Activated CD8-positive, alpha-beta memory T cell treated with anti-CD3 and anti-CD28 coated beads, Interleukin-2, amount 10 ng/mL, durations not matched to agents 7 days and 5 days (primary cell): Measurements from ENCODE around the gene HECTD4. TPM values are rescaled to one million over a fixed set of nuclear protein-coding genes. Genes with fewer than 3 reads are reported as not detected.
"Not testable (repeated sequence)": the region's sequence is repeated elsewhere in the genome, so short reads cannot be mapped to it uniquely, and the experiment has no call there.

ENCODE experiments used
- ATAC-seq: fragments of 150-1000 bp; cut with Tn5 transposase; one replicate; pipeline ENCODE4 v1.10.0; 2021; ENCODE audit warnings: moderate library complexity
- CTCF ChIA-PET: fragments of 350-600 bp; sonication (Branson Sonifier 250); formaldehyde crosslinking; loops from one replicate; lab custom pipeline; 2021; ENCODE audit warnings: antibody characterized with exemption; lab: Charles Lee
- DNase-seq: peaks from one replicate; pipeline ENCODE4 v3.0.0-alpha.2; 2020
- H3K27ac Mint-ChIP-seq: one replicate; pipeline ENCODE4 v1.8.0; 2021; ENCODE audit warnings: mild to moderate bottlenecking, mixed read lengths
- H3K27me3 Mint-ChIP-seq: one replicate; pipeline ENCODE4 v1.8.0; 2021; ENCODE audit warnings: mixed read lengths
- H3K36me3 Mint-ChIP-seq: one replicate; pipeline ENCODE4 v1.8.0; 2021; ENCODE audit warnings: mild to moderate bottlenecking, mixed read lengths
- H3K4me1 Mint-ChIP-seq: one replicate; pipeline ENCODE4 v1.8.0; 2021; ENCODE audit warnings: mixed read lengths
- H3K4me3 Mint-ChIP-seq: one replicate; pipeline ENCODE4 v1.8.0; 2021; ENCODE audit warnings: mild to moderate bottlenecking, moderate library complexity, mixed read lengths
- H3K9me3 Mint-ChIP-seq: one replicate; pipeline ENCODE4 v1.8.0; 2022; ENCODE audit warnings: low read depth, mixed read lengths
- total RNA-seq, 2 experiments: library from RNA; stranded (reverse); gene quantifications; one replicate each; pipeline ENCODE4 v1.2.3, GENCODE V29; 2021

HECTD4 gene
- total RNA-seq, 2 experiments from 2014 or later = 49.3 to 55.4 TPM

DNA sequence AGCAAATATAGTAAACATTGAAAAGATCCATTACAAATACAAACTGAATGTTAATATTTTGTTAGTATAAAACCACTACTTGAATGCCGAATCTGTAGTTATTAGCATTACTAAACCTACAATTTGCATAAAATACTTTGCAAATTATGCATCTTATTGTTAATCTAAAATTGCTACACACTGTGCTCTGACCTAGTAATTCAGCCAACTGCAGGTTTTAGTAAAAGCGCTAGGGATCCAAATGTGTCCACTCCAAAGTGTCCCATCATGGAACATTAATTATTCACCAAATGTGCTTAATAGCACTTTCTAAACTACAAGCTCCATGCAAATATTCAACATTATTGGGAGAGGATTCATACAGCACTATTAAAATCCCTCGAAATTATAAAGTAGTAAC is 14.3 kb downstream of the HECTD4 start:
- H3K36me3 Mint-ChIP-seq = peaks cover 2% of the 10 kb centered on the region
- CTCF ChIA-PET = no interaction called here
- DNase-seq (no peak), ATAC-seq (no peak)
- no peak overlapping the region for H3K4me3 Mint-ChIP-seq
- peaks cover 3% of the 10 kb centered on the region for H3K4me1 Mint-ChIP-seq
- H3K27ac Mint-ChIP-seq = no peak overlapping the region
- H3K9me3 Mint-ChIP-seq = no peaks in the 10 kb centered on the region
- no peaks in the 10 kb centered on the region for H3K27me3 Mint-ChIP-seq

- Mint-ChIP-seq H3K36me3 (peaks cover 2% of the 10 kb centered on the region), H3K27ac (no peak overlapping the region), H3K27me3 (no peaks in the 10 kb centered on the region), H3K4me1 (no peaks in the 10 kb centered on the region), H3K9me3 (no peaks in the 10 kb centered on the region), H3K4me3 (no peak overlapping the region)
- CTCF ChIA-PET = no interaction called here
- DNase-seq = no peak
- no peak for ATAC-seq
These were observed 19.9 kb downstream of the HECTD4 start for GRCh38 chr12:112362310-112362709.

DNA sequence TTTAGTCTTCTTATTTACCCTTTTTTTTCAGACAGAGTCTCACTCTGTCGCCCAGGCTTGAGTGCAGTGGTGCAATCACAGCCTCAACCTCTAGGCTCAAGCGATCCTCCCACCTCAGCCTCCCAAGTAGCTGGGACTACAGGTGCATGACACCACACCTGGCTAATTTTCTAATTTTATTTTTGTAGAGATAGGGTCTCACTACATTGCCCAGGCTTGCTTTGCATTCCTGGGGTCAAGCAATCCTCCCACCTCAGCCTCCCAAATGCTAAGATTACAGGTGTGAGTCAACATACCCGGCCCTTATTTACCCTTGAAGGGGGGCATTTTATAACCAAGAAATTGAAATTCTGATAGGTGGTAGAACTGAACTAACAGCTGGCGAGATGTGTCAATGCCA is 21.0 kb downstream of the HECTD4 start:
- Mint-ChIP-seq H3K27me3 (no peaks in the 10 kb centered on the region), H3K27ac (no peak overlapping the region), H3K36me3 (no peaks in the 10 kb centered on the region), H3K4me1 (no peaks in the 10 kb centered on the region), H3K9me3 (no peaks in the 10 kb centered on the region), H3K4me3 (no peak overlapping the region)
- ATAC-seq (no peak), DNase-seq (no peak)
- CTCF ChIA-PET = no interaction called here

- Mint-ChIP-seq H3K27me3 (no peaks in the 10 kb centered on the region), H3K9me3 (no peaks in the 10 kb centered on the region), H3K36me3 (no peaks in the 10 kb centered on the region), H3K4me3 (no peak overlapping the region), H3K27ac (no peak overlapping the region), H3K4me1 (peaks cover 2% of the 10 kb centered on the region)
- DNase-seq (no peak), ATAC-seq (no peak)
- CTCF ChIA-PET = no interaction called here
These were observed 22.9 kb downstream of the HECTD4 start for GRCh38 chr12:112359290-112359689.

- Mint-ChIP-seq H3K27ac (no peak overlapping the region), H3K36me3 (no peaks in the 10 kb centered on the region), H3K27me3 (no peaks in the 10 kb centered on the region), H3K9me3 (no peaks in the 10 kb centered on the region), H3K4me3 (no peak overlapping the region), H3K4me1 (peaks cover 9% of the 10 kb centered on the region)
- CTCF ChIA-PET = no interaction called here
- no peak for ATAC-seq
- DNase-seq = no peak
These were observed 25.0 kb downstream of the HECTD4 start for GRCh38 chr12:112357214-112357613.

- Mint-ChIP-seq H3K27ac (no peak overlapping the region), H3K9me3 (no peaks in the 10 kb centered on the region), H3K4me3 (no peak overlapping the region), H3K4me1 (peaks cover 14% of the 10 kb centered on the region), H3K27me3 (no peaks in the 10 kb centered on the region), H3K36me3 (no peaks in the 10 kb centered on the region)
- CTCF ChIA-PET = interaction anchor here (0.7 kb wide), 1 partner anchor 13 kb away, joined by 3 read pairs; no protein-coding TSS in a partner anchor
- no peak for DNase-seq
- no peak for ATAC-seq
These were observed 27.8 kb downstream of the HECTD4 start for GRCh38 chr12:112354399-112354798.

- DNase-seq (no peak), ATAC-seq (no peak)
- no peak overlapping the region for H3K27ac Mint-ChIP-seq
- H3K27me3 Mint-ChIP-seq = no peaks in the 10 kb centered on the region
- no peaks in the 10 kb centered on the region for H3K36me3 Mint-ChIP-seq
- peaks cover 14% of the 10 kb centered on the region for H3K4me1 Mint-ChIP-seq
- H3K9me3 Mint-ChIP-seq = no peaks in the 10 kb centered on the region
- CTCF ChIA-PET = no interaction called here
- H3K4me3 Mint-ChIP-seq = no peak overlapping the region
These were observed 28.8 kb downstream of the HECTD4 start for GRCh38 chr12:112353393-112353792.

- Mint-ChIP-seq H3K4me1 (peaks cover 15% of the 10 kb centered on the region), H3K4me3 (no peak overlapping the region), H3K27me3 (no peaks in the 10 kb centered on the region), H3K9me3 (no peaks in the 10 kb centered on the region), H3K36me3 (no peaks in the 10 kb centered on the region), H3K27ac (no peak overlapping the region)
- no peak for ATAC-seq
- DNase-seq = no peak
- CTCF ChIA-PET = no interaction called here
These were observed 29.3 kb downstream of the HECTD4 start for GRCh38 chr12:112352921-112353320.

GRCh38 chr12:112350593-112351592 is 31.3 kb downstream of the HECTD4 start:
- CTCF ChIA-PET = no interaction called here
- Mint-ChIP-seq H3K36me3 (no peaks in the 10 kb centered on the region), H3K9me3 (no peaks in the 10 kb centered on the region), H3K4me3 (no peak overlapping the region), H3K4me1 (peaks cover 23% of the 10 kb centered on the region), H3K27ac (no peak overlapping the region), H3K27me3 (no peaks in the 10 kb centered on the region)
- ATAC-seq (no peak), DNase-seq (no peak)

DNA sequence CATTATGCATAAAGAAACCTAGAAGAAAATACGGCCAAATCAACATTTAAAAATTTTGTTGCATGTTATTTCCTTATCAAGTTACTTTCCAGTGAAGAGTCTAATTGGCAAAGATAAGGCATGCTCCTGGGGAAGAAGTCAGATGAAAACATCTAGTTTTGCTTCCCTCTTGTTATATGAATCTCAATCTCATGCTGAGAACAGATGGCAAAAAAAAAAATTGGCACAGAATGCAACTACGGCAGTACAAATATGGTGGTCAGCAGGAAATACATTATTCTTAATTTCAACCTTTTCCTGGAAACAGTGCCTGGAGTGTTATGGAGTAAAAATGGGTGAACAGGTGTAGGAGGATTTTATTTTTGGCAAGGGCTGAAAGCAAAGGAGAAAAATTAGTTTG is 32.8 kb downstream of the HECTD4 start:
- H3K36me3 Mint-ChIP-seq = no peaks in the 10 kb centered on the region
- CTCF ChIA-PET = no interaction called here

DNA sequence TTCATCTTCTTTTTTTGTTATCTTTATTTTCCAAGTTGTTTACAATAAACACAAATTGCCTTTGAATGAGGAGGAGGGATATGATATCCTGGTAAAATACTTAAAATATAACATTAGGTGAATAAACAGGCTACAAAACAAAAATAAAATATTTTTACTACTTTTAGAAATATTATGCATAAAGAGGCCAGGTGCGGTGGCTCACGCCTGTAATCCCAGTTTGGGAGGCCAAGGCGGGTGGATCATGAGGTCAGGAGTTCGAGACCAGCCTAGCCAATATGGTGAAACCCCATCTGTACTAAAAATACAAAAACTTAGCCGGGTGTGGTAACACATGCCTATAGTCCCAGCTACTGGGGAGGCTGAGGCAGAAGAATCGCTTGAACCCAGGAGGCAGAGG is 33.3 kb downstream of the HECTD4 start:
- DNase-seq, ATAC-seq, H3K27me3 Mint-ChIP-seq, CTCF ChIA-PET, H3K27ac Mint-ChIP-seq, H3K4me3 Mint-ChIP-seq, H3K36me3 Mint-ChIP-seq, H3K9me3 Mint-ChIP-seq: not testable (repeated sequence)
- H3K4me1 Mint-ChIP-seq = peaks cover 34% of the 10 kb centered on the region

More for the DNA sequence above, 32.8 kb downstream of the HECTD4 start:
- ATAC-seq (no peak), DNase-seq (no peak)
- Mint-ChIP-seq H3K27me3 (no peaks in the 10 kb centered on the region), H3K4me3 (no peak overlapping the region), H3K27ac (no peak overlapping the region), H3K4me1 (peaks cover 31% of the 10 kb centered on the region), H3K9me3 (no peaks in the 10 kb centered on the region)

DNA sequence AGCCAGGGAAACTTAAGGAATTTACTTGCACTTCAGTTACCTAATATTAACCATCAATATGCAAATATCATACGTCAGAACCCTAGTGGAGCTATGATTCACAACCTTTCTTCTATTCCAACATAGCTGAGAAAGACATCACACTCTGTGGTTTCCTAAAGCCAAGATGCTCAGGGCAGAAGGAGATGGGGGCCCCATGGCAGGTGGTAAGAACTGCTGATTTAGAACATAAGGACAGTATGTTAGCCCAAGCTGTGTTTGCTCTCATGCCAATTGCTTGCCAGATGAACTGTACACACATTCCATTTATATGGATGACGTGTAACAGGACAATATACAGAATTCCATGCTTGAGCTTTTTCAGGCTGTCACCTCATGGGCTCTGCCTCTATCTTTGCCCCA is 34.6 kb downstream of the HECTD4 start:
- H3K4me1 Mint-ChIP-seq = peaks cover 26% of the 10 kb centered on the region
- H3K27ac Mint-ChIP-seq = no peak overlapping the region
- H3K4me3 Mint-ChIP-seq = no peak overlapping the region
- CTCF ChIA-PET = interaction anchor here (0.5 kb wide), 1 partner anchor 191 kb away, joined by 3 read pairs; no protein-coding TSS in a partner anchor
- no peaks in the 10 kb centered on the region for H3K27me3 Mint-ChIP-seq
- DNase-seq (no peak), ATAC-seq (no peak)
- no peaks in the 10 kb centered on the region for H3K36me3 Mint-ChIP-seq
- no peaks in the 10 kb centered on the region for H3K9me3 Mint-ChIP-seq

DNA sequence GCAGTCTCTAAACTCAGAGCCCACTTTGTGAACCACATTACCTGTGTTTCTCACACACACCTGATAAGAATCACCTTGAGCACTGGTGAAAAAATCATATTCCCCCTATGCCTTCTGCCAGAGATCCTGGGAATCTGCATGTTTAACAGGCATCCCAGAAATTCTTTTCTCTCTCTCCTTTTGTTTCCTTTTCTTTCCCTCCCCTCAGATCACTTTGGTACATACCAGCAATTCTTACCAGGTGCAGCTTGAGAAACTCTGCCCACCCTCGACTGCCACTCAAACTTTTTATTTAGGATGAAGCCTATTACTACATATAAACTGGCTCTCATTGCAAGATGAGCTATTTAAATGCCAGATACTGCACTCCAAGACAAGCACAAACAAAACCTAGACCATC is 36.0 kb downstream of the HECTD4 start:
- CTCF ChIA-PET = interaction anchor here (1.1 to 1.8 kb wide), 2 partner anchors 12 to 41 kb away, joined by 3 to 5 read pairs; no protein-coding TSS in a partner anchor
- no peaks in the 10 kb centered on the region for H3K27me3 Mint-ChIP-seq

GRCh38 chr12:112344220-112344619 is 38.0 kb downstream of the HECTD4 start:
- Mint-ChIP-seq H3K4me1 (peaks cover 21% of the 10 kb centered on the region), H3K9me3 (no peaks in the 10 kb centered on the region), H3K27ac (no peak overlapping the region), H3K27me3 (no peaks in the 10 kb centered on the region), H3K4me3 (no peak overlapping the region), H3K36me3 (no peaks in the 10 kb centered on the region)
- CTCF ChIA-PET = no interaction called here
- DNase-seq (no peak), ATAC-seq (no peak)

More for the DNA sequence above, 36.0 kb downstream of the HECTD4 start:
- no peak overlapping the region for H3K4me3 Mint-ChIP-seq
- H3K27ac Mint-ChIP-seq = no peak overlapping the region
- no peaks in the 10 kb centered on the region for H3K9me3 Mint-ChIP-seq
- ATAC-seq (no peak), DNase-seq (no peak)
- peaks cover 25% of the 10 kb centered on the region for H3K4me1 Mint-ChIP-seq
- H3K36me3 Mint-ChIP-seq = no peaks in the 10 kb centered on the region
